Measurements from ENCODE around the gene ACOT8. TPM values are rescaled to one million over a fixed set of nuclear protein-coding genes. Genes with fewer than 3 reads are reported as not detected.

The ACOT8 gene
- total RNA-seq, 4 donors from 2014 or later = 21.9 to 32.6 (median 27.1) TPM

DNA sequence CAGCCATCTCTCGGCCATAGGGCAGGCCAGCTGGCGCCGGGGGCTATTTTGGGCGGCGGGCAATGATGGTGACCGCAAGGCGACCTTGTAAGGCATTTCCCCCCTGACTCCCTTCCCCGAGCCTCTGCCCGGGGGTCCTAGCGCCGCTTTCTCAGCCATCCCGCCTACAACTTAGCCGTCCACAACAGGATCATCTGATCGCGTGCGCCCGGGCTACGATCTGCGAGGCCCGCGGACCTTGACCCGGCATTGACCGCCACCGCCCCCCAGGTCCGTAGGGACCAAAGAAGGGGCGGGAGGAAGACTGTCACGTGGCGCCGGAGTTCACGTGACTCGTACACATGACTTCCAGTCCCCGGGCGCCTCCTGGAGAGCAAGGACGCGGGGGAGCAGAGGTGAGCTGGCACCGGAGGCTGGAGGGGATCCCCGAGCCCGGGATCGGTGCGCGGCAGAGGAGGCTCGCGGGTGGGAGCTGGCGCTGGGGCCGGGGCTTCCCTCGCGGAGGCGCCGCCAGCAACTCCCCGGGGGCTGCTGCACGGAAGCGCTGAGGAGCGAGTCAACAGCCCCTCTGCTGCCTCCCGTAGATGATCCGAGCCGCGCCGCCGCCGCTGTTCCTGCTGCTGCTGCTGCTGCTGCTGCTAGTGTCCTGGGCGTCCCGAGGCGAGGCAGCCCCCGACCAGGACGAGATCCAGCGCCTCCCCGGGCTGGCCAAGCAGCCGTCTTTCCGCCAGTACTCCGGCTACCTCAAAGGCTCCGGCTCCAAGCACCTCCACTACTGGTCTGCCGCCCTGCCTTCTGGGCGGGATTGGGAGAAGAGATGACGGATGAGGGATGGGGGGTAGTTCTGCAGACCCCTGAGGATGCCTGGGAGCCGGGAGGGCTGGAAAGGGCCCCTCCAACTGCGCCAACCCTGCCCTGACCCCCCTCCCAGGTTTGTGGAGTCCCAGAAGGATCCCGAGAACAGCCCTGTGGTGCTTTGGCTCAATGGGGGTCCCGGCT lies 34.1 kb upstream of the ACOT8 start, which contains the start of the genes CTSA and NEURL2:
Gene CTSA (plus strand): TSS at position 351 of the 999 bp plus-strand sequence. CDS start 234 bp downstream, at position 585.
Gene NEURL2 (minus strand): TSS at position 224 of the 999 bp plus-strand sequence. CDS start 217 bp downstream, at position 7.
- TF ChIP-seq, protein P1, sequence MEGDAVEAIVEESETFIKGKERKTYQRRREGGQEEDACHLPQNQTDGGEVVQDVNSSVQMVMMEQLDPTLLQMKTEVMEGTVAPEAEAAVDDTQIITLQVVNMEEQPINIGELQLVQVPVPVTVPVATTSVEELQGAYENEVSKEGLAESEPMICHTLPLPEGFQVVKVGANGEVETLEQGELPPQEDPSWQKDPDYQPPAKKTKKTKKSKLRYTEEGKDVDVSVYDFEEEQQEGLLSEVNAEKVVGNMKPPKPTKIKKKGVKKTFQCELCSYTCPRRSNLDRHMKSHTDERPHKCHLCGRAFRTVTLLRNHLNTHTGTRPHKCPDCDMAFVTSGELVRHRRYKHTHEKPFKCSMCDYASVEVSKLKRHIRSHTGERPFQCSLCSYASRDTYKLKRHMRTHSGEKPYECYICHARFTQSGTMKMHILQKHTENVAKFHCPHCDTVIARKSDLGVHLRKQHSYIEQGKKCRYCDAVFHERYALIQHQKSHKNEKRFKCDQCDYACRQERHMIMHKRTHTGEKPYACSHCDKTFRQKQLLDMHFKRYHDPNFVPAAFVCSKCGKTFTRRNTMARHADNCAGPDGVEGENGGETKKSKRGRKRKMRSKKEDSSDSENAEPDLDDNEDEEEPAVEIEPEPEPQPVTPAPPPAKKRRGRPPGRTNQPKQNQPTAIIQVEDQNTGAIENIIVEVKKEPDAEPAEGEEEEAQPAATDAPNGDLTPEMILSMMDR (IDR thresholded peaks at IDR 0.05; ENCODE audit: low read depth) = no peak

DNA sequence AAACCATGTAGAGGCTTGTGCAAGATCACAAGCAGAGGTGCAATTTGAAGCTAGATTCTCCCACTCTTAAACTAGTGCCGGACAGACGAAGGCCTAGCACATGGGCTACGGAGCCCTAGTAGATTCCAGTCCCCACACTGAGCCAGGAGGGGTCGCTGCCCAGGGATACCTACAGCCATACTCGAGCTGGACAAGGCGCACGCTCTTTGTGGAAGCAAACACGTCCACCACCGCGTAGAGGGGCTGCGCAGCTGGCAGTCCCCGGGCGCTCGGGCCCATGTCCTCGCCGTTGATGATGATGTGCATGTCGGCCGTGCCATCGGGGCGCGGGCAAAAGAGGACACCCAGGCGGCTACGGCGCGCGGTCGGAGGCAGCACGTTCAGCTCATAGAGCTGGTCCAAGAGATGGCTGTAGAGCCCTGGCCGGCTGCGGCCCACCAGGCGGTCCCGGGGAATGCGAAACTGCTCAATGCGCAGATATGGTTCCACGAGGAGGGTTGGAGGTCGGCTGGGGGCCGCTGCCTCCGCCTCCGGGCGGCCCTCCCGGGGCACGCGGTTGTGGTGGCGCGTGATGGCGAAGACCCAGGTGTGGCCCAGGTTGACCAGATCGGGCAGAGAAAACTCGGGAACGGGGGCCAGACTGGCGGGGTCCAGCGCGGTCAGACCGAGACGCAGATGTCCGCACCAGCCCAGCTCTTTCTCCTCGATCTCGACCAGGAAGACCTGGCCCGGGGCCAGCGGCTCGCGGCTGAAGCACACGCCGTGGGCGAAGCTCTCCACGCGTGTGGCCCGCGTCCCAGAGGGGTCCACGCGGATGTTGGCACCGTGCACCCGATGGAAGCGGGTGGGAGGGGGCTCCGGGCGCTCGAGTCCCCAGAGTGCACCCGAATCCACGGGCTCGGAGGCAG lies 33.1 kb upstream of the ACOT8 start:
- TF ChIP-seq, protein P1 (IDR thresholded peaks at IDR 0.05; ENCODE audit: low read depth) = no peak

DNA sequence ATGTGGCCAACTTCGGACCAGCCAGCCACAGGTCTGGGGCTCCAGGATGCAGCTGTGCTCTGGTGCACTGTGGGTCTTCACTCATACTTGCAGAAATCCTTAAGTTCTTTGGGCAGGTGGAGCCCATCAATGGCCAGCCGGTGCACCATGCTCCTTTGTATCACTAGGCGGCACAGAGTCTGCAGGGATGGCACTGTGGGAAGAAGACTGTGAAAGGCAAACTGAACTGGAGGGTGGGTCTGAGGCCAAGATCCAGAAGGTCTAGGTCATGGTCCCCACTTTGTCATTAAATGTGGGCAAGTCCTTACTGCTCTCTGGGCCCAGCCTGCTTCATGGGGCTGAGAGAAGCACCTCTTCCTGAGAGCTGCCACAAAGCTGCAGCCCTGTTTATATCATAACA lies 31.5 kb upstream of the ACOT8 start:
- TF ChIP-seq, protein P1 (IDR thresholded peaks at IDR 0.05; ENCODE audit: low read depth) = no peak

DNA sequence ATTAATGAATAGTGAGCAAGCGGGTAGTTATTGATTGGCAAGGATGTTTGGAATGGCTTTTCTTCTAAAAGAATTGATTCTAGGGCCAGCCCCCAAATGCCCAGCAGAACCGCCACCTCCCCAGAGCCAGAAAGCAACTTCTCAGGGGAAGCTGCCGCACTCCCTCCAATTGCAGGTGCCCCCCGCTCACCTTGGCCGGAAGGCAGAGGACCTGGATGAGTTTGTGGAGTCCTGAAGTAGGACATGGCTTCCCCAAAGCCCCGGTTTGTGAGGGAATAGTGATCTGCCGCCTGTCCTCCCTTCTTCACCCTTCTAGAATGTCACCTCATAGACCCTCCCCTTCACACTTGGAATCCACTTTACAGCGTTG lies 30.1 kb upstream of the ACOT8 start, which contains the start of gene SPATA25:
Gene SPATA25 (minus strand): TSS at position 277 of the 370 bp plus-strand sequence. CDS start 32 bp downstream, at position 245.
- TF ChIP-seq, protein P1 (IDR thresholded peaks at IDR 0.05; ENCODE audit: low read depth) = no peak

DNA sequence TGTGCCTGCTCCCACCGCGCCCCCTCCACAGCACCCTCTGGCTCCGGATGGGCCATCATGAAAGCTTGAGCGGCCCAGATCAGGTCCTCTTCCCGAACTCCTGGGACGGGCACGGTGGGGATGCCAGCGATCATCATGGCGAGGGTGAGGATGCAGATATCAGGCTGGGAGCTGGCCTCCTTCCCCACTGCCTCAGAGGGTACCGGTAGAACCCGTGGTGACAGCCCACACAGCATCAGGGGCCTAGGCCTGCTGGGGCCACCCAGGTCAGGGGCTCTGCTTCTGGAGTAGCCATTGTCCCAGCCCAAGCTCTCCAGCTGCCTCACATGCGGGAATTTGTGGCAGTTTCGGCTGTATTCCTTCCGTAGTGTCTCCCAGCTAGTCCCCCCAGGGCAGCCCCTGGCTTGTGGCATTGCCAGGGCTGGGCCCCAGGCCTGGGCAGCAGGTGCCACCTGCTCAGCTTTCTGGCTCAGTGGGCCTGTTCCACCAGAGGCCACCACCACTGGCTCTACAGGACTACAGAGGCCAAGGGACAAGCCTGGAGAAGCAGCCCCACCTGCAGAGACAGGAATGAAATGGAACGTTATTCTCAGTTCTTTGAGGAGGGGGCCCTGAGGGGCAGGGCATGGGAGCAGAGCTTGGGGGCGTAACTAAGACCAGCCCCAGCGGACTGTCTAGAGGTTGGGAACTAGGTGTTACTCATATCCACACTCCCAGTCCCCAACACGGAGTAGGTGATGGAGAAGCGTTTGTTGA lies 29.6 kb upstream of the ACOT8 start:
- TF ChIP-seq, protein P1 (IDR thresholded peaks at IDR 0.05; ENCODE audit: low read depth) = no peak

DNA sequence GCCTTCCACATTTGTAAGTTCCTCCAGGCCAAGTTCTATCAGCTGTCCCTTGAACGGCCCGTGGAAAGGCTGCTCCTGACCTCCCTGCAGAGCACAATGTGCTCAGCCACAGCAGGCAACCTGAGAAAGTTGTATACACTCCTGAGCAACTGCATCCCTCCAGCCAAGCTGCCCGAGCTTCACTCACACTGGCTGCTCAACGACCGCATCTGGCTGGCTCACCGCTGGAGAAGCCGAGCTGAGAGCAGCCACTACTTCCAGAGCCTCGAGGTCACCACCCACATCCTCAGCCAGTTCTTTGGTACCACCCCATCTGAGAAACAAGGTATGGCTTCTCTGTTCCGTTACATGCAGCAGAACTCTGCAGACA lies 25.9 kb upstream of the ACOT8 start:
- TF ChIP-seq, protein P1 (IDR thresholded peaks at IDR 0.05; ENCODE audit: low read depth) = no peak
